ENCODE measurements around the gene RARA.
"Not testable (repeated sequence)": the region's sequence is repeated elsewhere in the genome, so short reads cannot be mapped to it uniquely, and the experiment has no call there.

RARA gene

DNA sequence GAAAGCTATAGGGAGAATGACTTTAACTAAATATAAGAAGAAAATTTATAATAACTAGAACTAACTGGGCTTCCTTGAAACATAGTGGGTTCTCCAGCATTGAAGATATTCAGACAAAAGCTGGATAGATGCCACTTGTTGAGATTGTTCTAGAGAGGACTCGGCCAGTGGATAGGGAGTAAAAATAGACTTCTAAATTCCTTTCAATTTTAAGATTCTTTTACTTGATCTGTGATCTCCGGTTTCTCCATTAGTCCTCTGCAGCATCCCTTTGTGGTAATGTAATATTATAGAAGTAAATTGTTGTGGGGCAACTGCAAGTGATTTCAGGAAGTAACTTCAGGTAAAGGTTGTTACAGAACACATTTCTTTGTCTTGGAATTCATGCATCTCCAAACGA lies 10.3 kb upstream of the RARA start:
- DNase-seq (ENCODE audit: low read depth in 2 of 2) = no peak

DNA sequence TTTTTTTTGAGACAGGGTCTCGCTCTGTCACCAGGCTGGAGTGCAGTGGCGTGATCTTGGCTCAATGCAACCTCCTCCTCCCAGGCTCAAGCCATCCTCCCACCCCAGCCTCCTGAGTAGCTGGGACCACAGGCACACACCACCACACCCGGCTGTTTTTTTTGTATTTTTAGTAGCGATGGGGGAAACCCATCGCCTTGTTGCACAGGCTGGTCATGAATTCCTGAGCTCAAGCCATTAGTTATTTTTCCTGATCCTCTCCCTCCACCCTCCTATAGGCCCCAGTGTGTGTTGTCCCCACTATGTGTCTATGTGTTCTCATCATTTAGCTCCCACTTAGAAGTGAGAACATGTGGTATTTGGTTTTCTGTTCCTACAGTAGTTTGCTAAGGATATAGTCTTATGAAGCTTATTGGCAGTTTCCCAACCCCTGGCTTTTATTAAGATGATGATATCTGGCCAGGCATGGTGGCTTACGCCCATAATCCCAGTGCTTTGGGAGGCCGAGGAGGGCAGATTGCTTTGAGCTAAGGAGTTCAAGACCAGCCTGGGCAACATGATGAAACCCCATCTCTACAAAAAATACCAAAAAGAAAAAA lies 9.7 kb upstream of the RARA start:
- not testable (repeated sequence) for DNase-seq (ENCODE audit: low read depth in 2 of 2)

DNA sequence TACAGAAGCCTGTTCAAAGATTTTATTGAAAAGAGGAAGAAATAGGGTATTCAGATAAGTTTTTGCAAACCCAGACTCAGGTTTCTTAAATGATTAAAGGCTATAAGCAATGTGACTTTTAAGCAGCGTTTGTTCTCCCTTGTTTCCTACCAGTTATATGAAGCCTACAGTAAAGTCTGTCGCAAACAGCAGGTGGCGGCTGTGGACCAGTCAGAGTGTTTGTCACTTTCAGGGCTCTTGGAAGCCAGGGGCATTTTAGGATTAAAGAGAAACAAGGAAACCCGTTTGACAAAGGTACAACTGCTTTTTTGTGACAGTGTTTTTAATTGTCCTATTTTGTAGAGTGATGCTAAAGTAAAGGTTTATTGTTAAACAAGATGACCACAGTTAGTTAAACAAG lies 7.7 kb upstream of the RARA start:
- DNase-seq (ENCODE audit: low read depth in 2 of 2) = no peak

DNA sequence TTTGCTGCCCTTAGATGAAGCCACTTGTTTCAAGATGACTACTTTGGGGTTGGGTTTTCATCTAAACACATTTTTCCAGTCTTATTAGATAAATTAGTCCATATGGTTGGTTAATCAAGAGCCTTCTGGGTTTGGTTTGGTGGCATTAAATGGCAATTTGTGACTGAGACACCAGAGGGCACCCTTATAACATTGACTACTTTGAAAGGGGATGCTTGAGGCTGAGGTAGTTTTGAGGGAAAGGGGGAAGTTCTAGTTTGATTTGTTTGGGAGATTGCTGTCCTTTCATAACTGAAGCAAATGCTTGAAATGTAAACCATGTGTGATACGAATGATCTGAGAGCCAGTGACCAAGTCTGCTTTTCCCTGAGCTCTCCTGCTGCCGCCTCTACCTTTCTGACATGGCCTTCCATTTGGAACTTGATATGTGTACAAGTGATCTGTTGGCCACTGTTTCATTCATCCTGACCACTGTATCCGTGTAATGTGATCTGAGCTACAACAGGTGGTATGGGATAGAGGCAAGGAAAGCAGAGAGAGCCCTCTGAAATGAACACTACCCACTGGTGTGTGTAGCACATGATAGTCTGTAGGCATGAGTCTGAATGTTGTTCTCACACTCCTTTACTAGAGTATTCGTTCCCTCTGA lies 5.8 kb upstream of the RARA start:
- DNase-seq (ENCODE audit: low read depth in 2 of 2) = no peak

DNA sequence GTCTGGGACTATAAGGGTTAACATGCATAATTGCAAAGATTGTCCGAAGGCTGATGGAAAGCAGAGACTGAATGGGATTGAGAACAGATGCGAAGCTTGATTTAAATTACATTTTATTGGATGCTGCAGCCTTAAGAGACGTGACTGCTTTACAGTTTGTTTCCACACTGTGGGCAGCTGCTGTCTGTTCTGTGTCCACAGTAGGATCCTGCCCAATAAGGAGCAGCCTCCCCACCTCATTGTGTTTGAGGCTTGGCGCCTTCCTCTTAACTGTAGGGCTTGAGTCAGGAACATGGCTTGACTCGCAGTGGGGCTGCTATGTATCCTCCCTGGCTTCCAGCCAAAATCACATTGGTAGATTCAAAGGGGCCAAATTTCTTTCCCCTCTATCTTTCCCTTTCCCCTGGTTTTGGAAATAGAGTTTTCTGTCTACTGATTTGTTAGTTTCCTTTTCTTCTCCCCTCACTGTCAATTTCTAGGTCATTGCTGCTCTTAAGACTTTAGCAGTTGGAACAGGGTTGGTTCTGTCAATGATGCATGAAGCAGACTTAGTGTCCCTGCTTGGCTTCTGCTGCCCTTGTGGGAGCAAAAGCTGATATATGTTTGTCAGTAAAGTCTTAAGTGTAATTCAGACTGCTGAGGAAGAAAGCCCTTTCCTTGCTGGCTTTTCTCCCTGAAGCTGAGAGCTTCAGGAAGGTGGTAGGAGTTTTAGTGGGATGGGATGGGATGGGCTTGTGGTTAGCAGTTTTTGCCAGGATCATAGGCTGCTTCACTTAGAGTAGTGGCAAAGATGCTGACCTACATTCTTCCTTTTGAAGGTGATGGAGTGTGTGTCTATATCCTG lies 5.0 kb upstream of the RARA start:
- no peak for DNase-seq (ENCODE audit: low read depth in 2 of 2)

DNA sequence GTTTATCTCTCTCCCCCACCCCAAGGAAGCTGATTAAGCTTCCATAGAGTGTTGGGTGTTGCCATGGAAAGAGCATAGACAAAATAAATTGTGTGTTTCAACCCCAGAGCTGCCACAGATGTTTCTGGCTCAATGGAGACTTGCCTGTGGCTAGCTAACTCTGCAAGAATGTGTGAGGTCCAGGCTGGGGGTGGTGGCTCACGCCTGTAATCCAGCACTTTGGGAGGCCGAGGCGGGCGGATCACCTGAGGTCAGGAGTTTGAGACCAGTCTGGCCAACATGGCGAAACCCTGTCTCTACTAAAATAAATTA lies 4.5 kb upstream of the RARA start:
- not testable (repeated sequence) for DNase-seq (ENCODE audit: low read depth in 2 of 2)

DNA sequence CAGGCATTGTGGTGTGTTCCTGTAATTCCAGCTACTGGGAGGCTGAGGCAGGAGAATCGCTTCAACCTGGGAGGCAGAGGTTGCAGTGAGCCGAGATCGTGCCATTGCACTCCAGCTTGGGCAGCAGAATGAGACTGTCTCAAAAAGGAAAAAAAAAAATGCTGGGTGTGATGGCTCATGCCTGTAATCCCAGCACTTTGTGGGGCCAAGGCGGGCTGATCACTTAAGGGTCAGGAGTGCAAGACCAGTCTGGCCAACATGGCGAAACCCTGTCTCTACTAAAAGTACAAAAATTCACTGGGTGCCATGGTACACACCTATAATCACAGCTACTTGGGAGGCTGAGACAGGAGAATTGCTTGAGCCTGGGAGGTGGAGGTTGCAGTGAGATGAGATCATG lies 4.1 kb upstream of the RARA start:
- not testable (repeated sequence) for DNase-seq (ENCODE audit: low read depth in 2 of 2)

DNA sequence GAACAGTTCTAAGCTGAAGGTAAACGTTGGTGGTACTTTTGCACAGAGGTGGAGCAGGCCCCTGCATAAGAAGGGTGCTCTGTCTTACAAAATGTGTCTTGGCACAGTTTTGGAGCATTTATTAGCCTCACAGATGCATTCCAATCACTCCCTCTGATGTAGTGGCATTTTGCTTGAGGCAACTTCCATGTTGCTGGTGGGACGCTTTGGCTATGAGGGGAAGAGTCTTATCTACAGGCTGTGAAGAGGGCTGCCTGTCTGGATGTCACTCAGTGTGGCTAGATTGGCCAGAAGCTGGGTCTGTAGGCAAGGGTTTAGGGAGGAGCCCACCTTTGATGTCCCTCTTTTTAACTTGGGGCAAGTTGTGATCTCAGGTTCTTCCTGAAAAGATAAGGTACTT lies 2.6 kb upstream of the RARA start:
- no peak for DNase-seq (ENCODE audit: low read depth in 2 of 2)

DNA sequence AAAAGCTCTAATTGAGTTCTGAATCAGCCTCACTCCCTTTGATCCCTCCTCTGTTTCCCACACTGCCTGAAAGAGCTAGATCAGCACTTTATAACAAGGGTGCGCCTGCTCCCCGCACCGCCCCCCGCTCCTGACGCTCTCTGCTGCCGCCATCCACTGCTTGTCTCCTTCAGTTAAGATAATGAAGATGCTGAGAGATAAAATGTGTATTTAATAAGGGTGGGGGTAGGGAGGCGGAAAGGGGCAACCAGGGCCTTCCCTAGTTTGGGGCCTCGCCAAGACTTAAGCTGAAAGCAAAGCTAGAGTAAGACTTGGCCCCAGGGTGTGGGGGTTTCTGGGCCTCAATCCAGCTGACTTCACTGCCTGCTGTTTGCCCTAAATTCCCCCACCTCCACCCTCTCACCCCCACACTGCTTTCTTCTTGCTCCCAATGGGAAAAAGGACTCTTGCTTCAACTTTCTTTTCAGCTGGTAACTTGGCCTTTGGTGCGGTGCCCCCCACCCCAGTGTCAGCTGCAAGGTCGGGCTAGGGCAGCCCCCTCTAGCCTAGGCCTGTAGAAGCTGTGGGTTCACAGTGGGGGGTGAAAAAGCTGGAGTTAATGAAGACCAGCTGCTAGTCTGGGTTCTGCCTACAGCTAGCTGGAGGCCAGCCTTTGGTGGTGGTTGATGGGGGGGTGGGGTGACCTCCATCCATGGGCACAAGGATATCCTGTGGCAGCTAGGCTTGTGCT lies 1.8 kb upstream of the RARA start:
- no peak for DNase-seq (ENCODE audit: low read depth in 2 of 2)

DNA sequence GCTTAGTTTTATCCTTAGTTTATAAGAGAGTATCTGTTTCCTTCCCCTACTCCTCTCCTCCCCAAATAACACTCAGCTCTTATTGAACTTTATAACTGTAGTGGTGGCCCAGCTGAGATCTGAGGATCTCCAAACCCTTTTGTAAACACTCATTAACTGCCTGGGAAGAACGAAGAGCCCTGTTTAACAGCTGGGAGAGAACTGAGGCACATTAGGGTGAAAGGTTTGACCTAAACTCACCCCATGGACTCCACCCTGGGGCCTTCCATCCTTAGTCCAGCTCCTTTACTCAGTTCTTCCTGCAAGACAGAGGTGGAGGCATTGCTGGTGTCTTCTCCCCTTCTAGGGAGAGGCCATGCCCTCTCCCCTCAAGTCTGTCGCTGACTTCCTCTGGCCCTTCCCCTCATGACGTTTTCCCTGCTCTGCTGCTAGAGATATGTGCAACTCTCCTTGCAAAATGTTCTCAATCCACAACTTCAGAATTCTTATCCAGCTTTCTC lies 1.2 kb upstream of the RARA start:
- no peak for DNase-seq (ENCODE audit: low read depth in 2 of 2)

DNA sequence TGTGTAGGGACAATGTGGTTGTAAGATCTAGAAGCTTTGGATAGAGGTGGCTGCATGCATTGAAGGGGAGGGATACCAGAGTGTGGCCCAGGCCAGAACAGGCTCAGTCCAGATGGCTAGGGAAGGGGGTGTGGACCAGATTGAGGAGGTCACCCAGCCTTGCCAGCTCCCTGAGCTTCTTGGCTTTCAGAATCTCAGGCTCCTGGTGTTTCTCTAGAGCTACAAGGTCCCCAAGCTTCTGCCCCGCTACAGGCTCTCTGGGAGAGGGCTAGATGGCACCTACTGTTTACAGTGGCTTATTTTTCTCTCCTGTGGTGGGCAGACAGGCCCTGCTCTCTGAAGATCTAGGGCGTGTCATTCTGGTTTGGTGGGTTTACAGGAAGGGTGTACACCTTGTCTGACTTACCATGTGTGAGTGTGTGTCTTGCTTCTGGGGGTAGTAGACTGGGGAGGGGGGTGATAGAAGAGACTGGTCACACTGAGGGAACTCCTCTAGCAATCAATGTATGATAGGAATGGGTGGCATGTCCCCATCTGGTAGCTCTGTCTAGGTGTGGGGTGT lies 1.1 kb downstream of the RARA start:
- no peak for DNase-seq (ENCODE audit: low read depth in 2 of 2)

DNA sequence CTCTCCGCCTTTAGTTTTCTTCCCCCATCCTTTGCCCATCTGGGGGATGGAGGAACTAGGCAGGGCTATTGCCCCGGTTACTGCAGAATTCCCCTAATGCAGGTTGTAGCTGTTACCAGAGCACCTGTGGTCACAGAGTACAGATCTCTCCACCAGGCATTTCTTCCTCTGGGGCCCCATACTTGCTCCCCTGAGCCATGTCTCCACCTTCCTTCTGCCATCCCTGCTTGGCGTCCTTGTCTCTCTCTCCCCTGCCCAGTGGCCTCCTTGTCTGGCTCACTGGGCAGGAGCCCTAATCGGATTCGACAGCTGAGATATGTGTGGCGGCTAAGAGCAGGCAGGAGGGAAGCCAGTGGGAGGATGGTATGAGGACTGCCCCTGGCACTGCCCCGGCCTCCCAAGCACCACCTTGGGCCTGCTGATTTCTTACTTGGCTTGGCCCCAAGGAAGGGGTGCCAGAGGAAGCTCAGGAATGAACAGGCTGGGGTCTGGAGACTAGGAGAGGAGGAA lies 2.0 kb downstream of the RARA start:
- DNase-seq (ENCODE audit: low read depth in 2 of 2) = no peak

DNA sequence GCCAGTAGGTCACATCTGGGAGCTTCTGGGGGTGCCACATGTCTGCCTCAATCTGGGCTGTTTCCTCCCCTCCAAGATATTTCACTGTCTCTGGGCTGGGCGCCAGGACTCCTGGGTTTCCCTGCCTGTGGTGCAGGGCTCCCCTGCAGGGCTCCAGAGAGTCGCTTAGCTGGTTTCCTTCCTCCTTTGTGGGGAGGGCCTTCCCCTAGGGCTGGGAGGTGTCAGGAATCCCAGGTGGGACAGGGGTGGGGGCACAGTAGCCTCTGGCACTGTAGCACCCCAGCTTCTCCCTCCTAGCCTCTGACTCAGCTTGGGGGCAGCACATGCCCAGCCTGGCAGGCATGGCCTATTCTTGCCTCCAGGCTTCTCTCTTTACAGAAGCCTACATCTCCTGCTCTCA lies 2.6 kb downstream of the RARA start:
- DNase-seq (ENCODE audit: low read depth in 2 of 2) = no peak

DNA sequence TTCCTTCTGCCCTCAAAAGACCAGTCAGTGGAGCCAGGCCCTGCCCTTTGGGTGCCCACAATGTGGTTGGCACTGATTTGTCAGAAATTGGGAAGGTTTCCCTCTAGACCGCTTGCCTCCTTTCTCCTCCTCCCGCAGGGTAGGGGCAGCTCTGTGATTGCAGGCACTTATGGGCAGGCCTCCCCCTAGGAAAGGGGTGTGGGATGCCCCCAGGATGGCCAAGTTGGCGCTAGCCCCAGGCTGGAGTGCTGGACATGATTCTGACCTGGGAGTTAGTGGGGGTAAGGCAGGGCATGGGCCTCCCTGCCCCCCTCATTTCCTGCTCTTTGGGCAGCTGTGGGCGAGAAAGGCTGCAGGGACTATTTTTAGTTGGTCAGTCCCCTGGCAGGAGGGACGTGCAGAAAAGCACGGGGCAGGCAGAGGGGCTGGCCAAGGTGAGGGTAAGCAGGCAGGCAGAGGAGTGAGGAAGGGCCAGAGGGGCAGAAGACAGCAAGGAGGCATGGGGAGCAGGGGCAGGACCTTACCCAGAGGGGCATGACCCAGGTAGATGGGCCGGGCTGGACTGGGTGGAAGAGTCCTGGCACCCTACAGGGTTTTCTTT lies 3.3 kb downstream of the RARA start:
- no peak for DNase-seq (ENCODE audit: low read depth in 2 of 2)

DNA sequence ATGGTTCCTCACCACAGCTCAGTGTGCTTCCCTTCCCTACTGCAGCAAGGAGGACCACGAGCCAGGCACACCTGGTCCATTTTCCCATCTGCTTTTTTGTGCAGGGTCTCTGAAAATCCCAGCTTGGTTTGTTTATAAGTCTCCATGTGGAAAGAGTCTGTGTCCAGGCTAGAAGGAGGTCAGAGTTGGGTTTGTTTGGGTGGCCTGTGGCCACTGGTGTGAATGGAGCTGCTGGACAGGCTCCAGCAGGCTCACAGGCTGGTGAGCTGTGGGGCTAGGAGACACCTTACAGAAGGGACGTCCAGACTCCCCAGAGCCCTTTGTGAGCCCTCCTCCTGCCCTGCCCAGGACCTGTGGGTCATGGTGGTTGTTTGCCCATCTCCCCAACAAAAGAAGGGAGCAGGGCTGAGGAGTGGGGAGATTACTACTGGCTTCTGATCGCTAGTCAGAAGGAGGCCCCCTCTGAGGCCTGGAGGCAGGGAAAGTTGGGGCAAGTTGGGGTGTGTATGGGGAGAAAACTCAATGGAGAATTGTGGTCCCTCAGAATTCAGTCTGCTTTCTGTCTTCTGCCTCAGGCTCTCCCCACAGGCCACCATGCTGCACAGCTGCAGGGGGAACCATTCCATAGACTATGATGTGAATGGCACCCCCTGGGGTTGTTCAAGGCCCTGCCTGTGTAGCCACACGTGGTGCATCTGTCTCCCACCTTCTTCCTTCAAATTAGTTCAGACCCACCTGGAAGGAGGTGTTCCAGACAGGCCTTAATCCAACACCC lies 4.1 kb downstream of the RARA start:
- no peak for DNase-seq (ENCODE audit: low read depth in 2 of 2)

DNA sequence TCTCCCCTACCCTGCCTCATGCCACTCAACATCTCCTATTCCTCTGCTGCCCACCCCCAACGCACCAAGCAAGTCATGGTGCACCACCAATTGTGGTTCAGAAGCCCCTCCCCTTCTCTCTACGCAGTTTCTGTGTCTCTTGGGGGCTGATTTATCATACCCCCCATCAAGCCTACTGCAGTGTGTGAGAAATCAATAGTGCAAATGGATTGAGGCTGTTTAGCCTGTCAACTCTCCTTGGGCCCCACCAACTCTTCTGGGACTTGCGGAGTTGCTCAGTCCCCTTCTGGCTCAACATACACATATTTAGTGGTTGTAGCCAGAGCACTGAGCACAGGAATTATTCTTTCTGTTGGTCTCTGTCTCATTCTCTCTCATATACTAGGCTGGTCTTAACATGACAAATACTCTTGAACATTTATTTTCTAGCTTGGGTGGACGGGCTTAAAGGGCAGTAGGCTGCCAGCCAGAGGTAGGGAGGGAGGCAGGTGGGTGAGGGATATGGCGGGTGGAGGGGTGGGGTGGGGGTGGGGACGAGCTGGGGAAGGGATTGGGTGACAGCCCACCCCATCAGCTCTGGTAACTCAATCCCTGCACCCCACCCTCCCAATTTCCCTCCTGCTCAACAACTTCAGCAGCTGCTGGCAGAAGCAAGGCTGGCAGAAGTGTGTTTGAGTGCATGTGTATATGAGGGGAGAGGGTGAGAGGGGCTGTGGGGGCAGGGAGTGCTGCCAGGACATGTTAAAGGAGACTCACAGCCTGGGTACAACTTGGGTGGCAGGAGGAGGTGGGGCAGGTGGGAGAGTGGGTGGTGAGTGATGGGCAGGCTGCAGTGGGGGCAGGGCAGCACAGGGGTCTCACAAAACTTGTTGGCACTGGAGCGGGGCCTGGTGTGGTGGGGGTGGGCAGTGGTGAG lies 4.9 kb downstream of the RARA start:
- no peak for DNase-seq (ENCODE audit: low read depth in 2 of 2)

DNA sequence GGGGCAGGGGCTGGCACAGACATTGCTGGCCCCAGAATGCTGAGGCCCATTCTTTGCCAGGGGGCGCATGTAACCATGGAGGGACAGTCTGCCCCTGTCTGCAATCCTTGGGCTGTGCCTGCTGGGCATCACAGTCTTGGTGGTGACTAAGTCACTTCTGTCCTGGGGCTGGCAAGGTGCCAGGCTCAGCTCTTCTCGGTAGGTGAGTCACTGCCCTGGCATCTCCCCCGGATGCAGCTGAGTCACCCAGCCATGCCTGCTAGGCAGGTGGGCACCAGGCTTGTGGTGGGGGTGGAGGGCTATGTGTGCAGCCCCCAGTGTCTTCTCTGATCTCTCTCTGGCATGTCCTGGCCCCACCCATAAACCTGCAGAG lies 5.6 kb downstream of the RARA start:
- DNase-seq (ENCODE audit: low read depth in 2 of 2) = peak; percentile 69 to 76

DNA sequence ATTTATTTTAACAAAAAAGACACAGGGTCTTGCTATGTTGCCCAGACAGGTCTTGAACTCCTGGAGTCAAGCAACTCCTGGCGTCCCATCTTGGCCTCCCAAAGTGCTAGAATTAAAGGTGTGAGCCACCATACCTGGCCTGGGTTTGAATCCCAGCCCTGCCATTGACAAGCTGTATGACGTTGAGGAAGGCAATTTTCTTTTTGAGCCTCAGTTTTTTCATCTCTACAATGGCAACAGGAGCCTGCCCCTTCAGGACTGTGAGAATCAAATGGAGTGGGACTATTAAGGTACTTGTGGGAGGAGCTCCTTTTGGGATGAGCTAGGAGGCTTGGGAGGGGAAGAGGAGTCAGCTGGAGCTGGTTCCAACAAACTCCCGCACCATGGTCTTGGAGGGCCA lies 6.2 kb downstream of the RARA start:
- no peak for DNase-seq (ENCODE audit: low read depth in 2 of 2)

DNA sequence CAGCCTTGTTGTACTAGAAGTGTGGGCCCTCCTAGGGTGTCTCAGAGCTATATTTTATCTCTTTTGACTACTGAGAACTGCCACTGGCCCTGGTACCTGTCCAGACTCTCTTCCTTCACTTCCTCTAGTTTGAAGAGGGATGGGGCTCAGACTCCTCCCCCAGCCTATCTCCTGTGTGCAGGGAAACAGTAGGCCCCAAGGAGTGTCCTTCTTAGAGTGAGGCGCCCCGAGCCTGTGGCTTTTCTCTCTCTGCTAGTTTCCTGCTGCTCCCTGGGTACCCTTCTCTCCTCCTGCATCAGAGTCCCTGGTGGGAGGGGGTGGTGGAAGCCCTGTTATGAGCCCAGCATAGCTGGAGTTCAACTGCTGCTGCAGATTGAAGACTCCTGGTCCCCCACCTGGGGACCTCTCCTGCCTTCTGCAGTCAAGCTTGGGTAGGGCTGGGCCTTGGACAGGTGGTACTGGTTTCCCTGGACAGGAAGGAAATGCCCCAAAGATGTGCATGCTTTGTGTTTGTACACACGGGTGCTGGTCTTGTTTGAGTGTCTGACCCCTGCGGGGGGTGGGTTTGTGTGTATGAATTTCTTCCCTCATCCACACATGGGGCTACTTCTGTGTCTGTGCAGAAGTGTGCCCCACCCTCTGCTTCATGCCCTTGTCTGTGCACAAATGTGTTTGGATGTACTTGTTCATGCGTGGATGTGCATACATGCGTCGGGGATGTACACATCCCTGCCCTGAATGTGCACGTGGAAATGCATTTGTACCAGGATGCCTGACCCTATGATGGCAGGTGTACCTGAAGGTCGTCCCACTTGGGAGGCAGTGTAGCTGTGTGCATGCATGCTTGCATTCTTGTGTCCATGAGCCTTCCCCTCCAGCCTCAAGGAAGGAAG lies 6.9 kb downstream of the RARA start:
- no peak for DNase-seq (ENCODE audit: low read depth in 2 of 2)

Measured in stimulated activated CD4-positive, alpha-beta T cell treated with anti-CD3 and anti-CD28 coated beads, Interleukin-12 subunit alpha, Interleukin-12 subunit beta, amount 100 ng/mL, for 24 hours (primary cell).